Psoas muscle (tissue), 8 donors: ENCODE measurements around the gene PAFAH1B1. TPM values are rescaled to one million over a fixed set of nuclear protein-coding genes. Genes with fewer than 3 reads are reported as not detected.
A peak's percentile ranks its signal among the peaks of the same experiment; 100 is the strongest.

Experiments
- ATAC-seq, 4 donors: fragments of 200-7000 bp; cut with Tn5 transposase; one replicate each; pipeline ENCODE4 v1.9.1; 2020; ENCODE audit warnings: moderate library complexity in 3 of 4, mild to moderate bottlenecking in 2 of 4
- DNase-seq, 2 donors: peaks; one replicate each; pipeline ENCODE4 v3.0.0-alpha.2; 2020
- H3K27ac ChIP-seq: fragments of 200-600 bp; one replicate; pipeline ENCODE4 v1.8.0; 2022
- H3K27me3 ChIP-seq, 3 donors: fragments of 200-600 bp in 1 of 3; one replicate each; pipeline versions ENCODE4 v1.6.1 to v1.8.0; 2013 to 2022; ENCODE audit warnings: low read length in 2 of 3, mild to moderate bottlenecking in 2 of 3, moderate library complexity in 1 of 3; ENCODE audit not compliant: insufficient read depth in 3 of 3
- H3K36me3 ChIP-seq, 2 donors: fragments of 200-600 bp in 1 of 2; one replicate each; pipeline versions ENCODE4 v1.6.1 to v1.8.0; 2013 to 2022; ENCODE audit warnings: low read depth in 1 of 2, mild to moderate bottlenecking in 1 of 2, moderate library complexity in 1 of 2; ENCODE audit not compliant: insufficient read depth in 1 of 2
- H3K4me1 ChIP-seq: fragments of 200-600 bp; one replicate; pipeline ENCODE4 v1.8.0; 2022
- H3K4me3 ChIP-seq: fragments of 200-600 bp; one replicate; pipeline ENCODE4 v1.8.0; 2022; ENCODE audit warnings: mild to moderate bottlenecking
- H3K9me3 ChIP-seq: fragments of 200-600 bp; one replicate; pipeline ENCODE4 v1.8.0; 2022
- CTCF ChIP-seq: fragments of 200-600 bp; IDR thresholded peaks from one replicate; pipeline ENCODE4 v1.8.0; 2022; ENCODE audit warnings: antibody characterized with exemption
- WGBS, 3 donors: extraction: QIAGEN DNeasy Blood & Tissue Kit; methylation state at CpG; one replicate each; pipeline versions ENCODE4 v1.1.6 to v1.1.7; 2013; 5-methylcytosine and 5-hydroxymethylcytosine counted together
- intact Hi-C, 2 donors: fragments of 100-400 bp; cut with DNase I; formaldehyde crosslinking; loops; one replicate each; pipeline versions ENCODE4 v1.11.0 to v1.14.2; 2022
- polyA plus RNA-seq, 3 donors: library from polyadenylated mRNA; stranded (reverse); fragments of 200-250 nt; gene quantifications; one replicate each; pipeline ENCODE4 v1.2.3, GENCODE V29; 2013
- total RNA-seq, 4 donors: library from RNA; stranded (reverse); fragmentation: NEBNext Ultra II Directional in 2 of 4; extraction: Animal tissue kit (Norgen Biotek cat#: 25700) in 2 of 4; gene quantifications; one replicate each; pipeline versions ENCODE4 v1.2.1 to v1.2.4, GENCODE V29; 2021 to 2023
- donor health status: healthy with polysubstance abuse.
- donor health status: DM: no; HTN: no; CAD: no; lungs with moderate emphysema.
- donor health status: Bipolar disorder and iron deficiency.
- donor health status: healthy.
- donor health status: DM: yes; HTN: yes; CAD: no.
- donor health status: DM: no; HTN: no; CAD: no.
- donor health status: DM: no; HTN: no; CAD: no.
- donor health status: DM: yes; HTN: yes; CAD: no.

Gene PAFAH1B1
- total and polyA plus RNA-seq, 7 donors, result 43.8 to 168 (median 141) TPM

- intact Hi-C loops, result loop anchor here in 1 of 2 donors (10.0 kb wide), 1 partner anchor 185 kb away; the partner anchor contains the start of gene METTL16
- no peak for TF ChIP-seq CTCF
- ATAC-seq, result no peak
- Histone ChIP-seq H3K4me1 (peaks cover 1% of the 10 kb centered on the region), H3K4me3 (no peak overlapping the region), H3K27ac (no peak overlapping the region), H3K36me3 (peaks cover 7 to 92% of the 10 kb centered on the region in 2 donors), H3K9me3 (no peaks in the 10 kb centered on the region), H3K27me3 (no peaks in the 10 kb centered on the region)
- 89 to 95% (median 90%) methylated on average over 19 to 20 of the region's 20 CpGs for WGBS, 3 donors
- DNase-seq, result no peak
These were observed 106.6 kb downstream of the PAFAH1B1 start for GRCh38 chr17:2700030-2700490.

- no peak for TF ChIP-seq CTCF
- peaks cover 7 to 87% of the 10 kb centered on the region in 2 donors for H3K36me3 ChIP-seq
These were observed 107.2 kb downstream of the PAFAH1B1 start for GRCh38 chr17:2700491-2701141.

GRCh38 chr17:2701161-2701995 lies 107.9 kb downstream of the PAFAH1B1 start:
- intact Hi-C loops, result loop anchor here in 1 of 2 donors (10.0 kb wide), 1 partner anchor 187 kb away; the partner anchor contains the start of gene METTL16
- H3K36me3 ChIP-seq, result peaks cover 7 to 79% of the 10 kb centered on the region in 2 donors

More at GRCh38 chr17:2700491-2701141, 107.2 kb downstream of the PAFAH1B1 start:
- Histone ChIP-seq H3K4me3 (no peak overlapping the region), H3K27me3 (no peaks in the 10 kb centered on the region), H3K4me1 (peaks cover 7% of the 10 kb centered on the region), H3K27ac (no peak overlapping the region), H3K9me3 (no peaks in the 10 kb centered on the region)
- intact Hi-C loops, result loop anchor here in 1 of 2 donors (10.0 kb wide), 1 partner anchor 186 kb away; the partner anchor contains the start of gene METTL16
- DNase-seq, result peak in 1 of 2 donors; percentile 46
- WGBS, 3 donors, result 82 to 90% (median 84%) methylated on average over 27 of the region's 27 CpGs
- no peak for ATAC-seq

More at GRCh38 chr17:2701161-2701995, 107.9 kb downstream of the PAFAH1B1 start:
- H3K27ac ChIP-seq, result no peak overlapping the region
- H3K4me3 ChIP-seq, result no peak overlapping the region
- WGBS, 3 donors, result 90 to 94% (median 92%) methylated on average over 35 to 41 of the region's 41 CpGs
- H3K9me3 ChIP-seq, result no peaks in the 10 kb centered on the region
- no peaks in the 10 kb centered on the region for H3K27me3 ChIP-seq
- no peak for ATAC-seq
- peaks cover 14% of the 10 kb centered on the region for H3K4me1 ChIP-seq
- DNase-seq, result peak in 1 of 2 donors; percentile 60
- TF ChIP-seq CTCF, result no peak
